Effector CD4-positive, alpha-beta T cell (primary cell): ENCODE measurements around the gene TRPM6.

Experiments used
- DNase-seq: peaks from one replicate; pipeline ENCODE4 v3.0.0-alpha.2; 2020

Gene TRPM6

GRCh38 chr9:74711341-74711740 is 176.4 kb downstream of the TRPM6 start:
- no peak for DNase-seq

GRCh38 chr9:74697535-74697934 is 190.2 kb downstream of the TRPM6 start:
- no peak for DNase-seq

- no peak for DNase-seq
These were observed 191.2 kb downstream of the TRPM6 start for GRCh38 chr9:74696520-74696919.

- DNase-seq = no peak
These were observed 196.7 kb downstream of the TRPM6 start for GRCh38 chr9:74691058-74691457.

GRCh38 chr9:74683322-74683721 is 204.4 kb downstream of the TRPM6 start:
- no peak for DNase-seq

- DNase-seq = no peak
These were observed 205.8 kb downstream of the TRPM6 start for GRCh38 chr9:74681906-74682305.

GRCh38 chr9:74674077-74674476 is 213.6 kb downstream of the TRPM6 start:
- DNase-seq = no peak
